Psoas muscle (tissue), 8 donors: ENCODE results near the gene RAB31. TPM values are rescaled to one million over a fixed set of nuclear protein-coding genes. Genes with fewer than 3 reads are reported as not detected.

Experiments
- ATAC-seq, 4 donors: fragments of 200-7000 bp; cut with Tn5 transposase; one replicate each; pipeline ENCODE4 v1.9.1; 2020; ENCODE audit warnings: moderate library complexity in 3 of 4, mild to moderate bottlenecking in 2 of 4
- DNase-seq, 2 donors: peaks; one replicate each; pipeline ENCODE4 v3.0.0-alpha.2; 2020
- H3K27ac ChIP-seq: fragments of 200-600 bp; one replicate; pipeline ENCODE4 v1.8.0; 2022
- H3K27me3 ChIP-seq, 3 donors: fragments of 200-600 bp in 1 of 3; one replicate each; pipeline versions ENCODE4 v1.6.1 to v1.8.0; 2013 to 2022; ENCODE audit warnings: low read length in 2 of 3, mild to moderate bottlenecking in 2 of 3, moderate library complexity in 1 of 3; ENCODE audit not compliant: insufficient read depth in 3 of 3
- H3K36me3 ChIP-seq, 2 donors: fragments of 200-600 bp in 1 of 2; one replicate each; pipeline versions ENCODE4 v1.6.1 to v1.8.0; 2013 to 2022; ENCODE audit warnings: low read depth in 1 of 2, mild to moderate bottlenecking in 1 of 2, moderate library complexity in 1 of 2; ENCODE audit not compliant: insufficient read depth in 1 of 2
- H3K4me1 ChIP-seq: fragments of 200-600 bp; one replicate; pipeline ENCODE4 v1.8.0; 2022
- H3K4me3 ChIP-seq: fragments of 200-600 bp; one replicate; pipeline ENCODE4 v1.8.0; 2022; ENCODE audit warnings: mild to moderate bottlenecking
- H3K9me3 ChIP-seq: fragments of 200-600 bp; one replicate; pipeline ENCODE4 v1.8.0; 2022
- CTCF ChIP-seq: fragments of 200-600 bp; IDR thresholded peaks from one replicate; pipeline ENCODE4 v1.8.0; 2022; ENCODE audit warnings: antibody characterized with exemption
- WGBS, 3 donors: extraction: QIAGEN DNeasy Blood & Tissue Kit; methylation state at CpG; one replicate each; pipeline versions ENCODE4 v1.1.6 to v1.1.7; 2013; 5-methylcytosine and 5-hydroxymethylcytosine counted together
- intact Hi-C, 2 donors: fragments of 100-400 bp; cut with DNase I; formaldehyde crosslinking; loops; one replicate each; pipeline versions ENCODE4 v1.11.0 to v1.14.2; 2022
- polyA plus RNA-seq, 3 donors: library from polyadenylated mRNA; stranded (reverse); fragments of 200-250 nt; gene quantifications; one replicate each; pipeline ENCODE4 v1.2.3, GENCODE V29; 2013
- total RNA-seq, 4 donors: library from RNA; stranded (reverse); fragmentation: NEBNext Ultra II Directional in 2 of 4; extraction: Animal tissue kit (Norgen Biotek cat#: 25700) in 2 of 4; gene quantifications; one replicate each; pipeline versions ENCODE4 v1.2.1 to v1.2.4, GENCODE V29; 2021 to 2023
- donor health status: healthy with polysubstance abuse.
- donor health status: DM: no; HTN: no; CAD: no; lungs with moderate emphysema.
- donor health status: Bipolar disorder and iron deficiency.
- donor health status: healthy.
- donor health status: DM: yes; HTN: yes; CAD: no.
- donor health status: DM: no; HTN: no; CAD: no.
- donor health status: DM: no; HTN: no; CAD: no.
- donor health status: DM: yes; HTN: yes; CAD: no.

Gene RAB31
- total and polyA plus RNA-seq, 7 donors: 2.2 to 8.9 (median 5.3) TPM

GRCh38 chr18:9860682-9861081, 152.6 kb downstream of the RAB31 start:
- WGBS, 3 donors: 47 to 93% (median 50%) methylated on average over 4 of the region's 4 CpGs
- H3K36me3 ChIP-seq: no peaks in the 10 kb centered on the region
- no peaks in the 10 kb centered on the region for H3K27me3 ChIP-seq
- ATAC-seq (no peak), DNase-seq (no peak)
- TF ChIP-seq CTCF: no peak
- intact Hi-C loops: no loop called here
- H3K27ac ChIP-seq: no peak overlapping the region
- peaks cover 2% of the 10 kb centered on the region for H3K9me3 ChIP-seq
- peaks cover 12% of the 10 kb centered on the region for H3K4me1 ChIP-seq
- no peak overlapping the region for H3K4me3 ChIP-seq

GRCh38 chr18:9861157-9861556, 153.1 kb downstream of the RAB31 start:
- DNase-seq (no peak), ATAC-seq (no peak)
- Histone ChIP-seq H3K27me3 (no peaks in the 10 kb centered on the region), H3K4me3 (no peak overlapping the region), H3K4me1 (peaks cover 11% of the 10 kb centered on the region), H3K27ac (no peak overlapping the region), H3K9me3 (peaks cover 4% of the 10 kb centered on the region), H3K36me3 (no peaks in the 10 kb centered on the region)
- intact Hi-C loops: no loop called here
- no peak for TF ChIP-seq CTCF

GRCh38 chr18:9861933-9862332, 153.8 kb downstream of the RAB31 start:
- Histone ChIP-seq H3K4me3 (no peak overlapping the region), H3K4me1 (peaks cover 3% of the 10 kb centered on the region), H3K36me3 (no peaks in the 10 kb centered on the region), H3K27me3 (no peaks in the 10 kb centered on the region), H3K9me3 (peaks cover 4% of the 10 kb centered on the region), H3K27ac (no peak overlapping the region)
- no peak for TF ChIP-seq CTCF
- intact Hi-C loops: no loop called here
- ATAC-seq (no peak), DNase-seq (no peak)
- 46 to 74% (median 70%) methylated on average over 4 of the region's 4 CpGs for WGBS, 3 donors

GRCh38 chr18:9862686-9863085, 154.6 kb downstream of the RAB31 start:
- Histone ChIP-seq H3K9me3 (peaks cover 4% of the 10 kb centered on the region), H3K4me3 (no peak overlapping the region), H3K36me3 (no peaks in the 10 kb centered on the region), H3K27ac (no peak overlapping the region), H3K27me3 (no peaks in the 10 kb centered on the region), H3K4me1 (no peaks in the 10 kb centered on the region)
- intact Hi-C loops: no loop called here
- DNase-seq (no peak), ATAC-seq (no peak)
- WGBS, 3 donors: 57 to 74% (median 59%) methylated on average over 3 of the region's 3 CpGs
- TF ChIP-seq CTCF: no peak

- H3K4me3 ChIP-seq: no peak overlapping the region
- DNase-seq (no peak), ATAC-seq (no peak)
- H3K36me3 ChIP-seq: no peaks in the 10 kb centered on the region
- no peak overlapping the region for H3K27ac ChIP-seq
- intact Hi-C loops: no loop called here
- WGBS, 3 donors: 46 to 93% (median 91%) methylated on average over 2 of the region's 2 CpGs
- no peak for TF ChIP-seq CTCF
- peaks cover 4% of the 10 kb centered on the region for H3K9me3 ChIP-seq
- no peaks in the 10 kb centered on the region for H3K27me3 ChIP-seq
- no peaks in the 10 kb centered on the region for H3K4me1 ChIP-seq
Observed at GRCh38 chr18:9863282-9863681, 155.2 kb downstream of the RAB31 start.
